DLD1 (cell line): Measurements from ENCODE around the gene EPHA3.

Experiments used
- in situ Hi-C: cut with HindIII; loops from 2 replicates; pipeline ENCODE4 v1.10.0; 2017; ENCODE audit warnings: low sequenced_read_pairs

The EPHA3 gene

GRCh38 chr3:89278302-89279025 is 171.0 kb downstream of the EPHA3 start:
- in situ Hi-C loops, result no loop called here

- in situ Hi-C loops, result no loop called here
Observed at GRCh38 chr3:89280301-89280700, 172.9 kb downstream of the EPHA3 start.

- in situ Hi-C loops, result no loop called here
Observed at GRCh38 chr3:89280822-89281365, 173.5 kb downstream of the EPHA3 start.

- in situ Hi-C loops, result no loop called here
Observed at GRCh38 chr3:89287902-89288508, 180.6 kb downstream of the EPHA3 start.

GRCh38 chr3:89289574-89290190 is 182.3 kb downstream of the EPHA3 start:
- in situ Hi-C loops, result no loop called here

GRCh38 chr3:89297199-89297598 is 189.8 kb downstream of the EPHA3 start:
- in situ Hi-C loops, result no loop called here

GRCh38 chr3:89300526-89300925 is 193.1 kb downstream of the EPHA3 start:
- in situ Hi-C loops, result no loop called here

GRCh38 chr3:89300981-89301380 is 193.6 kb downstream of the EPHA3 start:
- in situ Hi-C loops, result no loop called here

- in situ Hi-C loops, result no loop called here
Observed at GRCh38 chr3:89303701-89304100, 196.3 kb downstream of the EPHA3 start.

- in situ Hi-C loops, result no loop called here
Observed at GRCh38 chr3:89306540-89306939, 199.1 kb downstream of the EPHA3 start.

GRCh38 chr3:89311581-89311980 is 204.2 kb downstream of the EPHA3 start:
- in situ Hi-C loops, result no loop called here

- in situ Hi-C loops, result no loop called here
Observed at GRCh38 chr3:89312141-89312540, 204.7 kb downstream of the EPHA3 start.

- in situ Hi-C loops, result no loop called here
Observed at GRCh38 chr3:89314454-89315098, 207.2 kb downstream of the EPHA3 start.

GRCh38 chr3:89315750-89316470 is 208.5 kb downstream of the EPHA3 start:
- in situ Hi-C loops, result no loop called here

- in situ Hi-C loops, result no loop called here
Observed at GRCh38 chr3:89320186-89320585, 212.8 kb downstream of the EPHA3 start.

- in situ Hi-C loops, result no loop called here
Observed at GRCh38 chr3:89326997-89327396, 219.6 kb downstream of the EPHA3 start.

GRCh38 chr3:89332386-89332785 is 225.0 kb downstream of the EPHA3 start:
- in situ Hi-C loops, result no loop called here

GRCh38 chr3:89332793-89333192 is 225.4 kb downstream of the EPHA3 start:
- in situ Hi-C loops, result no loop called here

GRCh38 chr3:89335693-89336092 is 228.3 kb downstream of the EPHA3 start:
- in situ Hi-C loops, result no loop called here

- in situ Hi-C loops, result no loop called here
Observed at GRCh38 chr3:89340408-89340807, 233.0 kb downstream of the EPHA3 start.

GRCh38 chr3:89344076-89344475 is 236.7 kb downstream of the EPHA3 start:
- in situ Hi-C loops, result no loop called here
